Endometrial microvascular endothelial cells (primary cell): ENCODE data around the gene LCN1. TPM values are rescaled to one million over a fixed set of nuclear protein-coding genes. Genes with fewer than 3 reads are reported as not detected.

ENCODE experiments used
- in situ Hi-C: cut with HindIII; loops from 2 replicates; pipeline ENCODE4 v1.10.0; 2017; ENCODE audit warnings: low sequenced_read_pairs, low pct_unique_long_range_greater_than_20kb; ENCODE audit errors: inconsistent ontology term
- total RNA-seq: library from RNA; depleted of rRNA; stranded (reverse); fragments of >200 nt; gene quantifications from one replicate; pipeline ENCODE4 v1.2.3, GENCODE V29; 2015; ENCODE audit errors: inconsistent ontology term

The LCN1 gene
- total RNA-seq, 1 donor from 2014 or later, result not detected

- in situ Hi-C loops, result no loop called here
Measured at GRCh38 chr9:135487281-135488012, 33.8 kb upstream of the LCN1 start.

- in situ Hi-C loops, result no loop called here
Measured at GRCh38 chr9:135488013-135488330, 33.3 kb upstream of the LCN1 start.

- in situ Hi-C loops, result no loop called here
Measured at GRCh38 chr9:135488527-135488926, 32.7 kb upstream of the LCN1 start.

- in situ Hi-C loops, result no loop called here
Measured at GRCh38 chr9:135489188-135489906, 31.9 kb upstream of the LCN1 start.

GRCh38 chr9:135490166-135490870, 30.9 kb upstream of the LCN1 start:
- in situ Hi-C loops, result no loop called here

DNA sequence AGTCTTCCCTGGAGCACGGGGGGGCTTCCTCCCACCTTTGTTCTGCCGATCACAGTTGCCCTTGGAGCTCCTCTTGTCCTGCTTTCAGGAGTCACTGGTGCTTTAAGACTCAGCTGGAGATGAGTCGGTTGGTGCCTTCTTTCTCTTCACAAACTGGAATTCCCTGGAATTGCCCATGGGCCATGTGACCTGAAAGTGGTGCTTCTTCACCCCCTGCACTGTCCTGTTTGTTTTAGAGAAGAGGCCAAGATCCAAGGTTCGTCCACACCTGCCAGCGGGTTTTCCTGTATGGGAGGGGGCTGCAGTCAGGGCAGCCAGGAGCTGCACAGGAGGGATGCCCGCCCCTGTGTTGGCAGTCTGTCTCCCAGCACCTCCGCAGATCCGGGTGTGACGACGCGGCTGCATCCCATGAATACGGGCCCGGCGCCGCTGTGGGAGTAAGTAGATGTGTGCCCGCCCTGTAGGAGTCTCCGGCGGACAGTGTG, 30.2 kb upstream of the LCN1 start:
- in situ Hi-C loops, result no loop called here

DNA sequence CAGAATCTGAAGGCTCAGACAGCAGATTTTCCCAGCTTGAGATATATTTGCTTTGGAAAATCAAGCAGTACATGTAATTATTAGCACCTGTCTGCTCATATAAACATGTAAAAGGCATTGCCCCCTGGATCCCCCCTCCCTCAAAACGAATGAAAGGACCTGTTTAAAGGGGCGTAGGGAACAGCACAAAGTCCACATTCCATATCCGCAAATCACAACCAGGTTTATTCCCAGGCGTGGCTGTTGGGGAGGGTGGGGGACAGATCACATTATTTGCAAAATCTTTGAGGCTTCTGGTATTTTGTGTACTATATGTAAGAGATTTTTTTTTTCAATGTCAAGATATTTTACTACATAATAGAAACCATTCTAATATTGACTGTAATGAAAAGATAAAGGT, 29.5 kb upstream of the LCN1 start:
- in situ Hi-C loops, result no loop called here

DNA sequence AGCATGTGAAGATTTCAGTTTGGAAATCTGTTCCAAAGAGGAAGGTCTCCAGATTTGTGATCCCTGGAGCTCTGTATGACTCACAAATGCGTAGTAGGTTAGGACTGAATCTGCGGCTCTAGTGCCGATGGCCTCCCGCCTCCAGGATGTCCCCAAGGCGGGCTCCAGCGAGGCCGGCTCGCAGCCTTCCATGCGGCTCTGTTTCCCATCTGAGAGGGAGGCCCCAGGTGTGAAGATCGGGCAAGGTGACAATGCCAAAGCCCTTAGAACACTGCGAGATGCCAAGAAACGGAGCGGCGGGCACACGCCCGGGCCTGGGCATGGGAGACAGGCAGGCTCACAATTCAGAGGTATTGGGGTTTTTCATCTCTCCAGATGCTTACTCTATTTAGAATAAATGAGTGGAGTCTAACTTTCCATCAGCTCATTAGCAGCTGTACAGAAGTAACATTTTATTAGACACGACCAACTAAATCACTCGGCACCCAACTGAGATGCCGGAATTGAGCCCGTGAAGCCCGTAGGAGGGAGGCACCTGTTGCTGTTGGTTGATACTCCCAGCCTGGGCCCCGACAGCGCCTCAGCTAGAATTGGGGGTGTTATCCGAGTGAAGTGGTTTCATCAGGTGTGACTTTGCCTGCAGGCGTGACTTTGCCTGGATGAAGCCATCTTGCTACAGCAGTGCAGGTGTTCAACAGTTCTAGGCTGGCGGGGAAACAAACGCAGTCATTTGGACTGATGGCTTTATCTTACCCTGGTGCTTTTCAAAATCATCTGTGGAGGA, 28.2 kb upstream of the LCN1 start:
- in situ Hi-C loops, result no loop called here

- in situ Hi-C loops, result no loop called here
Measured at GRCh38 chr9:135494791-135495559, 26.3 kb upstream of the LCN1 start.

- in situ Hi-C loops, result no loop called here
Measured at GRCh38 chr9:135498381-135499126, 22.7 kb upstream of the LCN1 start.

- in situ Hi-C loops, result no loop called here
Measured at GRCh38 chr9:135499326-135500070, 21.7 kb upstream of the LCN1 start.

DNA sequence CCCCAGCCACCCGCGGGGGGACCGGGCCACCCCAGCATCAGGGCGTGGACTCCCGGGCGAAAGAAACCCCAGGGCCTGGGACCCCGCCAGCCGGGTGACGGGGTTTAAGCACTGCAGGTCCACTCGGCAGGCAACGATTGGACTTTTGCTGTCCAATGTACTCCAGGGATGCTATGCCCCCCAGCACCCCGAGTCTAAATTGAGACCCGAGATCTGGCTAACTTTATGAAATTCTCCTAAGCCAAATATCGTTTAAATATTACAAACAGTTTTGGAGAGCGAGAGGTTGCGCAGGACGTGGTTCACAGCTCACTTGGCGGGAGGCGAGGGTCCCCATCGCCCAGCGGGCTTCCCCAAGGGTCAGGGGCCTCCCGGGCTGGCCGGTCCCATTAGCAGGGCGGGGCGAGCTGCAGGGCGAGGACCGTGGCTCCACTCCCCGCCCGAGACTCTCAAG, 21.1 kb upstream of the LCN1 start:
- in situ Hi-C loops, result no loop called here

DNA sequence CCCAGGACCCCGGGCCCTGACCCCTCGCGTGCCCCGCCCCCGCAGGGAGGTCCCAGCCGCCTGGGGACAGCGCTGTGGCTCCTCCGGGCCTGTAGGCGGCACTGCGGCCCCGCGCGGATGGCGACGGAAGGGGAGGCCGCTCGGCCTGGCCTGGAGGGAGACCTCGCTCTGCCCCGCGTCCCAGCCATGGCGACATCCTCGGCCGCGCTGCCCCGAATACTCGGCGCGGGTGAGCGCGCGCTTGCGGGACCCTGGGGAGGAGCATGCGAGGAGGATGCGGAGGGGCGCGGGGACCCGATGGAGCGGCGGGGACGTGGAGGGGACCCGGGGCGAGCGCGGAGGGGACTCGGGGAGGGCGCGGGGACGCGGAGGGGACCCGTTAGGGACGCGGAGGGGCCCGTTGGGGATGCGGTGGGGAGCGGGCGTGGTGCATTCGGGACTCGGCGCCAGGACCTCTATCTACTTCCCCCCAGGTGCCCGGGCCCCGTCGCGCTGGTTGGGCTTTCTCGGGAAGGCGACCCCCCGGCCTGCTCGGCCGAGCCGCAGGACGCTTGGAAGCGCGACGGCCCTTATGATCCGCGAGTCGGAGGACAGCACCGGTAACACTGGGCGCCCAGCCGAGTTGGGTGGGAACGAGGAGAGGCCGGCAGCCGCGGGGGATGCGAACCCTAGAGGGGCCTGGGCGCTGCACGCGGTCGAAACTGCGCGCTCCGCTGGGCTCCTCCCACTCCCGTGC, 20.5 kb upstream of the LCN1 start, which contains the start of gene MRPS2:
TSS of gene MRPS2 (plus strand) at position 158 of the 736 bp plus-strand sequence. CDS start at position 187, 29 bp downstream.
- in situ Hi-C loops, result no loop called here

DNA sequence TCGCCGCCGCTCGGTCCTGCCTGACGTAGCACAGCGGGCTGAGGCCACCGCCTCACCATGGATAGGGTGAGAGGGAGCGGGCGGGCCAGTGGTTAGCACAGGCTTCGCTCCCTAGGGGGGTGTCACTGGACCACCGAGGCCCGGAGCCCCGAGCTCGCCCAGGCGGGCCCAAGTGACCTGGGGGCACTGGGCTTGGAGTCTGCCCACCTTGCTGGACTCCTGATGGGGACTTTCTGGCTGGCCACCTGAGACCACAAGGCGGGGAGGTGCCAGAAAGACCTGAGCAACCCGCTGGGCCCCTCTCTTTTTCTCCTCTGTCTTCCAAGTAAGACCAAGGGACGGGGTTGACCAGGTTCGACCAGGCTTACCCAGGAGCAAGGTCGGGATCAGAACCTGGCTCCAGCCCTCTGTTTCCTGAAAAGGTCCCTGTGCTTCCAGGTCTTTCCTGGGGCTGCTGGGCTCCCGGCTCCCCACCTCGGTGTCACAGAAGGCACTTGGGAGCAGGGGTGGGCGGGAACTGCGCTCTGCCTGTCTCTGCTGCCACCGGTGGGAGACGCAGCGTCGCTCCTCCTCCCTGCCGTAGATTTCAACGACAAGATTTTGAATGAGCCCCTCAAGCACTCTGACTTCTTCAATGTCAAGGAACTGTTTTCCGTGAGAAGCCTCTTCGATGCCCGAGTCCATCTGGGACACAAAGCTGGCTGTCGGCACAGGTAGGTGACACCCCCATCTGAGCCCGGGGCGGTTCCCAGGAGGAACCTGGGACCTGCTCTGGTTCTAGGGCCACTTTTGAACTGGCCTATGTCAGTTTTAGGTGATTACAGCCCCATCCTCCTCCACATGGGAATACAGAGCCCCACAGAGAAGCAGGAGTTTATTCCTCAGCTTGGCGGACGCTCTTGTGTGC, 19.7 kb upstream of the LCN1 start:
- in situ Hi-C loops, result no loop called here

DNA sequence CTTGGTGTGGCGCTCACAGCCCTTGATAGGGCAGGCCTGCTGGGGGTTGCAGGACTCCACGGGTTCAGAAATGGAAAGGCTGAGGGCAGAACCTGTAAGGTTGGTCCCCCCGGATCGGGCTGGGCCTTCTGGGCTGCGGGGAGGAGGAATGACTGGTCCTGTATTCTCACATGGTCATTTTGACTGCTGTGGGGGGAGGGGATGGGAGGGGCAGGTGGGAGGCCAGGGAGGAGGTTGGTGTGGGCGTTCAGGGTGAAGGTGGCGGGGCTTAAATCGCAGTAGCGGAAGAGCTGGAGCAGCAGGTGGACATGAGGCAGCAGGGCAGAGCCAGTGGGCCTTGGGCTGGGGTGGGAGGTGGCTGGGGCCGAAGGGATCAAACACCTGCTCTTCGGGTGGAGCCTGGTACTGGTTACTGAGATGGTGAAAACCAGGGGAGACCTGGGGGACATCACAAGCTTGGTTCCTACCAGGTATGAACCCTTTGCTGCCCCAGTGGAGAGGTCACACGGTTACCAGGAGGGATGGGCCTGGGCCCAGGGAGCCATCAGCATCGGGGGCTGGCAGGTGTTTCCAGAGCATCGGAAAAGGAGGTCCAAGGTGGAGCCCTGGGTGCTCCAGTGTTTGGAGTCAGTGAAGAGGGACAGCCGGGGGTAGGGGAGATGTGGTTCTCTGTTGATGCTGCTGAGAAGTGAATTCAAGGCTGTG, 18.9 kb upstream of the LCN1 start:
- in situ Hi-C loops, result no loop called here
